C4-2B (cell line): Measurements from ENCODE around the gene KANSL1L.

ENCODE experiments used
- H3K27ac ChIP-seq: fragments of 450-650 bp; 2 replicates; pipeline ENCODE4 v1.5.1; 2017
- ZFX ChIP-seq: fragments of 450-650 bp; IDR thresholded peaks from 2 replicates; pipeline ENCODE4 v1.6.1; 2017
- TF ChIP-seq, protein P1 (sequence below): fragments of 450-650 bp; conservative IDR thresholded peaks from 2 replicates; pipeline ENCODE4 v1.5.1; 2017; ENCODE audit warnings: mild to moderate bottlenecking

The KANSL1L gene

DNA sequence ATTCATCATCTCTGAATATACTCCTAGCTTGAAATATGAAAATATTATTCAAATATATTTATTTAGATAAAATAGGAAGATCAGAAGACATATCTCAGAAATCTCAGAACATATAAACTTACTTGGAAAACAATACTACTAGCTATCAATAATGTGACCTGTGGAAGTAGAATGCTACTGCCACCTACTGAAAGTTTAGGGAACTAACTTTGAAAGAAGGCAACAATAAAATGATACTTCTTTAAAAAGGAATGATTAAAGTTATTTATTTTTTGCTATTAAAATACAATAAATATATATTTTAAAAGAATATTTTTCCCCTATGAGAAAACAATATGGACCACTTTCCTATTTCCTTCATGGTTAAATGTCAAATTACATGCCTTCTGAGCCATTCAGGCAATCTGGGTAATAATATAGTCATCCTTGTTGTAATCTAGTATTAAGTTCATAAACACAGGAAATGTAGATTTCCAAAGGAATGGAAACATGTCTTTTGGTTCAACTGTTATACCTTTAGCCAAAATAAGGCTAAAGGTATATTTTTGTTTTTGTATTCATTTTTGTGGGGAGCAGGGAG lies 28.1 kb upstream of the KANSL1L start:
- peak overlapping the region; percentile 43; the same call in 1 of the 2 replicates for H3K27ac ChIP-seq
- TF ChIP-seq, protein P1, sequence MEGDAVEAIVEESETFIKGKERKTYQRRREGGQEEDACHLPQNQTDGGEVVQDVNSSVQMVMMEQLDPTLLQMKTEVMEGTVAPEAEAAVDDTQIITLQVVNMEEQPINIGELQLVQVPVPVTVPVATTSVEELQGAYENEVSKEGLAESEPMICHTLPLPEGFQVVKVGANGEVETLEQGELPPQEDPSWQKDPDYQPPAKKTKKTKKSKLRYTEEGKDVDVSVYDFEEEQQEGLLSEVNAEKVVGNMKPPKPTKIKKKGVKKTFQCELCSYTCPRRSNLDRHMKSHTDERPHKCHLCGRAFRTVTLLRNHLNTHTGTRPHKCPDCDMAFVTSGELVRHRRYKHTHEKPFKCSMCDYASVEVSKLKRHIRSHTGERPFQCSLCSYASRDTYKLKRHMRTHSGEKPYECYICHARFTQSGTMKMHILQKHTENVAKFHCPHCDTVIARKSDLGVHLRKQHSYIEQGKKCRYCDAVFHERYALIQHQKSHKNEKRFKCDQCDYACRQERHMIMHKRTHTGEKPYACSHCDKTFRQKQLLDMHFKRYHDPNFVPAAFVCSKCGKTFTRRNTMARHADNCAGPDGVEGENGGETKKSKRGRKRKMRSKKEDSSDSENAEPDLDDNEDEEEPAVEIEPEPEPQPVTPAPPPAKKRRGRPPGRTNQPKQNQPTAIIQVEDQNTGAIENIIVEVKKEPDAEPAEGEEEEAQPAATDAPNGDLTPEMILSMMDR = peak; percentile 82
- no peak for TF ChIP-seq ZFX

DNA sequence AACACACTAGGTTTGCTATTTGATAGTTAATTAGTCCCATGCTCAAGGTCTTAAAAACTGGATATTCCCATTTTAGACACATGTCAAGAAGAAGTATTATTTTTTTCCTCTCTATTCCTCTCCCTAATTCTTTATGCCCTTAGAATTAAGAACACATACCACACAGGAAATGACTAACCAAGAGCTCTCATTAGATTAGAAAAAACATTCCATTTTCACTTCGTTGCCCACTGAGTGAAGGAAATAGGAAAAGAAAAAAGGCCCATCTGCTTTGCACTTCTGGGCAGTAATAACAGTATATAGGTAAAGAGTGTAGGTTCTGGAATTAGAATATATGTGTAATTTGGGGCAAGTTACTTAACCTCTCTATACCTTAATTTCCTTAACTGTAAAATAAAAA lies 27.1 kb upstream of the KANSL1L start:
- H3K27ac ChIP-seq = no peak overlapping the region
- no peak for TF ChIP-seq ZFX
- TF ChIP-seq, protein P1 = no peak

DNA sequence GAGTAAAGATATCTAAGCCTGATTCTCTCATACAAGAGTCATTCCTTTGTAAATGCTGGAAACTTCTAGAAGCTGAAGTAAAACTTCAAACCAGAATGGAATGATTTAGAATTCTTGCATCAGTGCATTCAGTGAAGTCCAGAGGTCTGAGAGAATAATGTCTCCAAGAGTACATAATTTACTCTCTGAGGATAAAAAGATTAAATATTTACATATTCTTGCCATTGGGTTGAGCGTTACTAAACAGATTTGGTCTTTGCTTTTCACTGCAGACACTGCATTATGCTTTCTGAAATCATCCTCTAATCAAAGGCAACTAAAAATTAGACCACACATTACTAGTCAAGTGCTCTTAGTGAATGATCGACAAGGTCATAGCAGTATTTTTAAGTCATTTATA lies 26.5 kb upstream of the KANSL1L start:
- TF ChIP-seq, protein P1 = no peak
- TF ChIP-seq ZFX = no peak
- no peak overlapping the region for H3K27ac ChIP-seq

DNA sequence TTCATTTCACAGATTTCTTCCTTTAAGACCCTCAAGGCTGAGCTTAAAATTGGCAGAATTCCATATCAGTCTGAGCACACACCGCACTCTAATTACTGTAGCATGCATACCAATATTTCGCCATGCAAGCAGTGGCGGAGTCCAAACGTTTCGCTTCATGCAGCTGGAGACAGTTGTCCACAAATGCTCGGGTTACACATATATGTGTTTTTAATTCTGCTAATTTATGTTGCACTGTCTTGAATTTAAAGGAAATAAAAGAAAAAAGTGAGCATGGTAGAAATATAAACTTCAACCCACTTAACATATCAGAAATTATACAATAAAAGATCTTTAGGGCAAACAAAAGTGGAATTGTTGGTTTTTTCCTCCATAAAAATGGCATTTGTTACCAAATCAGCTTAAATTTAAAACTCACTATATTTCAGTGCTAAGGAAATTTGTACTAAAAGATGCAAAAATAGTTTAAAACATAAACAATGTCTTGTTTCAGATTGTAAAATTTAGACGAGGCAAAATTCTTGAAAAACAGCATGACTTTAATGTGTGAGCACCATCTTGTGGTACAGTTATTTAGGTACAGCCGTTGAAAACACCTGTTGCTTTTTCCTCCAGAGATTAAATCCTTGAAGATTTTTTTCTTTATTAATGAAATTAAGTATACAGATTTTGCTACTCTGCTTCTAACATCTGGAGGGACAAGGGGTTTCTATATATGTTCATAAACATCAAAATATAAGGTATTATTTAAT lies 24.1 kb upstream of the KANSL1L start:
- no peak overlapping the region for H3K27ac ChIP-seq
- TF ChIP-seq ZFX = no peak
- TF ChIP-seq, protein P1 = peak; percentile 78

DNA sequence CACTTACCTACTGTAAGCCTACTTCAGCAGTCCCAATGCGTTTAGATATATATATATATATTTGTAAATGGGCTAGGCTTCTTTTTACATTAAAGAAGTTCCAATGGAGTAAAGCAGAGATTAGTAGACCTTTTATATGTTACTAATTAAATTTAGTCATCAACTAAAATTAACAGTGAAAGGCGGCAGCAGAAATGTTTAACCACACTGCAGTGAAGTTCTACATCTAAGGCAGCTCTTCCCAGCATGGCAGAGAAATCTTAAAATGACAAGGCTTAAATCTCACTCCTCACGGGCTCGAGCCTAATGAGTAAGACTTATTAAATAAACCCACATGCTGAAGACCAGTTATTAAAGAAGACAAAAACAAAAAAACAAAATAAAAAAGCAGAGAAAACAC lies 19.1 kb upstream of the KANSL1L start:
- H3K27ac ChIP-seq = no peak overlapping the region

DNA sequence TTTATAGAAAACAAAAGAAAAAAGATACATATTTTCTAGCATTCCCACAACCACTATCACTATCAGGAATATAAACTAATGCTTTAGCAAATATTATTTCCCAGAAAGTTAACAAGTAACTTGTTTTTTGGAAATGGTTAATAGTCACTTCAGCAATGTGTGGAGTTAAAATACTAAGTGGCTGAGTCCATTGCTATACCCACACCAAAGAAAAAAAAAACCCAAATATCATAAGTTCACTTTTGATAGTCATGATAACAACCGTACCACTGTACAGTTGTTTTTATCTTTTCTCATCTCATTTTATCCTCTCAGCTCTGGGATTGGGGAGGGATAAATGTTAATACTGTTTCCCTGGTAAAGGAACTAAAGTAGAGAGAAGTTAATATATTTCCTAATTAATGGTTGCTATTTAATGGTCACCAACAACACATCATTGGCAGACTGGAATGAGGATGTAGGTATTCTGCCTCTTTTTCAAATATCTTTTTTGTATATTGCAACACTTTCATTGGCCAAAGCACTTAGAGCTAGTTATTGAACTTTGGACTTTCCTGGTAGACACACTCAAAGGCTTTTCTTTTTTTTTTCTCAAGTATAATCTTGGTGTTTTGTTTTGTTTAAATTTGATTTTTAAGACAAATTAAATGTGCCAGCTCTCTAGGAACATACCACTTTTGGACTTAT lies 18.4 kb upstream of the KANSL1L start:
- no peak overlapping the region for H3K27ac ChIP-seq
- TF ChIP-seq, protein P1 = no peak
- TF ChIP-seq ZFX = no peak

More for the DNA sequence above, 19.1 kb upstream of the KANSL1L start:
- TF ChIP-seq, protein P1 = no peak
- TF ChIP-seq ZFX = no peak

DNA sequence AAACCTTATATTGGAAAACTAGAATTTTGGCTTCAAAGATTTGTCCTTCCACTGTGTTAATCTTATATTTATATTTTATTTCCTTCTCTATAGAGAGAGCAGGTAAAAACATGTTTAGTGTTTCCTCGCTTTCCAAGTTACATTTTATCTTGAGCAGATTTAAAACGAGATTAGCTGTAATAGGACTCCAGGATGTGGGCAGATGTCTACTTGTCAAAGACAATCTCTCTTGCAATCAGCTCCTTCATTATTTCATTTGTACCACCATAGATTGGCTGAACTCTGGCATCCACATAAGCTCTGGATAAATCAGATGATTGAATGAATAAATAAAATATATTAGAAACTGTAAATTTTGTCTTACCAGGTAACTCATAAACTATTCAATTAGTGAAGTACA lies 17.5 kb upstream of the KANSL1L start:
- no peak overlapping the region for H3K27ac ChIP-seq
- no peak for TF ChIP-seq ZFX
- TF ChIP-seq, protein P1 = no peak
